ENCODE results near the gene CELF1.

CELF1 gene

GRCh38 chr11:47451990-47452389, 100.9 kb downstream of the CELF1 start:
- TF ChIP-seq EP300 (IDR thresholded peaks at IDR 0.05; ENCODE audit: borderline replicate concordance) (no peak), EGR1 (IDR thresholded peaks at IDR 0.05) (no peak), CEBPB (IDR thresholded peaks at IDR 0.05) (no peak), TAF1 (IDR thresholded peaks at IDR 0.05; ENCODE audit: low read depth) (no peak), RAD21 (IDR thresholded peaks at IDR 0.05; ENCODE audit: low read depth) (no peak), TCF12 (IDR thresholded peaks at IDR 0.05; ENCODE audit: low read depth) (no peak), NFIC (IDR thresholded peaks at IDR 0.05) (no peak), YY1 (IDR thresholded peaks at IDR 0.05; ENCODE audit: low read depth) (no peak), CREB1 (IDR thresholded peaks at IDR 0.05; ENCODE audit: low read depth) (no peak), REST (IDR thresholded peaks at IDR 0.05; ENCODE audit: low read depth) (no peak), MAX (IDR thresholded peaks at IDR 0.05) (no peak), USF1 (IDR thresholded peaks at IDR 0.05) (no peak), FOXM1 (IDR thresholded peaks at IDR 0.05; ENCODE audit: borderline replicate concordance, low read depth) (no peak), ZBTB7A (IDR thresholded peaks at IDR 0.05; ENCODE audit: low read depth) (no peak), TEAD4 (IDR thresholded peaks at IDR 0.05) (no peak)

GRCh38 chr11:47451436-47451835, 101.5 kb downstream of the CELF1 start:
- no peak for TF ChIP-seq FOXM1 (IDR thresholded peaks at IDR 0.05; ENCODE audit: borderline replicate concordance, low read depth)
- TF ChIP-seq EGR1 (IDR thresholded peaks at IDR 0.05): no peak
- no peak for TF ChIP-seq TEAD4 (IDR thresholded peaks at IDR 0.05)
- no peak for TF ChIP-seq USF1 (IDR thresholded peaks at IDR 0.05)
- TF ChIP-seq RAD21 (IDR thresholded peaks at IDR 0.05; ENCODE audit: low read depth): no peak
- no peak for TF ChIP-seq TCF12 (IDR thresholded peaks at IDR 0.05; ENCODE audit: low read depth)
- no peak for TF ChIP-seq TAF1 (IDR thresholded peaks at IDR 0.05; ENCODE audit: low read depth)
- no peak for TF ChIP-seq MAX (IDR thresholded peaks at IDR 0.05)
- TF ChIP-seq NFIC (IDR thresholded peaks at IDR 0.05): no peak
- TF ChIP-seq ZBTB7A (IDR thresholded peaks at IDR 0.05; ENCODE audit: low read depth): no peak
- TF ChIP-seq CREB1 (IDR thresholded peaks at IDR 0.05; ENCODE audit: low read depth): no peak
- no peak for TF ChIP-seq CEBPB (IDR thresholded peaks at IDR 0.05)
- no peak for TF ChIP-seq REST (IDR thresholded peaks at IDR 0.05; ENCODE audit: low read depth)
- no peak for TF ChIP-seq YY1 (IDR thresholded peaks at IDR 0.05; ENCODE audit: low read depth)
- no peak for TF ChIP-seq EP300 (IDR thresholded peaks at IDR 0.05; ENCODE audit: borderline replicate concordance)

- TF ChIP-seq TAF1 (IDR thresholded peaks at IDR 0.05; ENCODE audit: low read depth): no peak
- no peak for TF ChIP-seq NFIC (IDR thresholded peaks at IDR 0.05)
- no peak for TF ChIP-seq EP300 (IDR thresholded peaks at IDR 0.05; ENCODE audit: borderline replicate concordance)
- no peak for TF ChIP-seq TCF12 (IDR thresholded peaks at IDR 0.05; ENCODE audit: low read depth)
- no peak for TF ChIP-seq USF1 (IDR thresholded peaks at IDR 0.05)
- TF ChIP-seq TEAD4 (IDR thresholded peaks at IDR 0.05): no peak
- no peak for TF ChIP-seq MAX (IDR thresholded peaks at IDR 0.05)
- no peak for TF ChIP-seq CREB1 (IDR thresholded peaks at IDR 0.05; ENCODE audit: low read depth)
Measured at GRCh38 chr11:47449541-47449940, 103.4 kb downstream of the CELF1 start.

GRCh38 chr11:47448566-47449427, 104.1 kb downstream of the CELF1 start, which contains the start of gene RAPSN:
Gene RAPSN (minus strand): TSS chr11:47449136. CDS start chr11:47448964, 172 bp downstream.
- no peak for TF ChIP-seq TAF1 (IDR thresholded peaks at IDR 0.05; ENCODE audit: low read depth)
- TF ChIP-seq TCF12 (IDR thresholded peaks at IDR 0.05; ENCODE audit: low read depth): no peak
- TF ChIP-seq ZBTB7A (IDR thresholded peaks at IDR 0.05; ENCODE audit: low read depth): no peak
- TF ChIP-seq NFIC (IDR thresholded peaks at IDR 0.05): no peak
- no peak for TF ChIP-seq EP300 (IDR thresholded peaks at IDR 0.05; ENCODE audit: borderline replicate concordance)

GRCh38 chr11:47447906-47448305, 105.0 kb downstream of the CELF1 start:
- TF ChIP-seq TAF1 (IDR thresholded peaks at IDR 0.05; ENCODE audit: low read depth) (no peak), MAX (IDR thresholded peaks at IDR 0.05) (no peak), TCF12 (IDR thresholded peaks at IDR 0.05; ENCODE audit: low read depth) (no peak), NFIC (IDR thresholded peaks at IDR 0.05) (no peak)

Measured in Ishikawa (cell line).